ENCODE measurements around the gene SLC7A6.

SLC7A6 gene

GRCh38 chr16:68290450-68290849 is 26.1 kb downstream of the SLC7A6 start:
- H3K27ac ChIP-seq = no peak overlapping the region

GRCh38 chr16:68291227-68291626 is 26.9 kb downstream of the SLC7A6 start:
- H3K27ac ChIP-seq = no peak overlapping the region

More at GRCh38 chr16:68290450-68290849, 26.1 kb downstream of the SLC7A6 start:
- no peak for TF ChIP-seq ZFX (IDR thresholded peaks at IDR 0.05; ENCODE audit: borderline replicate concordance)
- TF ChIP-seq CTCF (IDR thresholded peaks at IDR 0.05) = no peak

GRCh38 chr16:68292425-68292824 is 28.1 kb downstream of the SLC7A6 start:
- no peak overlapping the region for H3K27ac ChIP-seq
- TF ChIP-seq CTCF (IDR thresholded peaks at IDR 0.05) = no peak
- no peak for TF ChIP-seq ZFX (IDR thresholded peaks at IDR 0.05; ENCODE audit: borderline replicate concordance)

More at GRCh38 chr16:68291227-68291626, 26.9 kb downstream of the SLC7A6 start:
- no peak for TF ChIP-seq ZFX (IDR thresholded peaks at IDR 0.05; ENCODE audit: borderline replicate concordance)
- TF ChIP-seq CTCF (IDR thresholded peaks at IDR 0.05) = no peak

GRCh38 chr16:68296291-68296690 is 32.0 kb downstream of the SLC7A6 start:
- H3K27ac ChIP-seq = no peak overlapping the region
- TF ChIP-seq CTCF (IDR thresholded peaks at IDR 0.05) = no peak
- no peak for TF ChIP-seq ZFX (IDR thresholded peaks at IDR 0.05; ENCODE audit: borderline replicate concordance)

- no peak overlapping the region for H3K27ac ChIP-seq
- TF ChIP-seq ZFX (IDR thresholded peaks at IDR 0.05; ENCODE audit: borderline replicate concordance) = no peak
- no peak for TF ChIP-seq CTCF (IDR thresholded peaks at IDR 0.05)
These were observed 32.4 kb downstream of the SLC7A6 start for GRCh38 chr16:68296693-68297092.

- no peak for TF ChIP-seq ZFX (IDR thresholded peaks at IDR 0.05; ENCODE audit: borderline replicate concordance)
- TF ChIP-seq CTCF (IDR thresholded peaks at IDR 0.05) = no peak
- H3K27ac ChIP-seq = peak overlapping the region; percentile 25
These were observed 33.6 kb downstream of the SLC7A6 start for GRCh38 chr16:68297908-68298307.

- TF ChIP-seq CTCF (IDR thresholded peaks at IDR 0.05) (no peak), ZFX (IDR thresholded peaks at IDR 0.05; ENCODE audit: borderline replicate concordance) (no peak)
- peak overlapping the region; percentile 25 for H3K27ac ChIP-seq
These were observed 34.0 kb downstream of the SLC7A6 start for GRCh38 chr16:68298312-68298711.
